ENCODE results near the gene HPSE2.
"Not testable (repeated sequence)": the region's sequence is repeated elsewhere in the genome, so short reads cannot be mapped to it uniquely, and the experiment has no call there.

The HPSE2 gene

GRCh38 chr10:98919899-98920298 lies 315.8 kb downstream of the HPSE2 start:
- no peak for DNase-seq (ENCODE audit: low read depth in 2 of 2)

DNA sequence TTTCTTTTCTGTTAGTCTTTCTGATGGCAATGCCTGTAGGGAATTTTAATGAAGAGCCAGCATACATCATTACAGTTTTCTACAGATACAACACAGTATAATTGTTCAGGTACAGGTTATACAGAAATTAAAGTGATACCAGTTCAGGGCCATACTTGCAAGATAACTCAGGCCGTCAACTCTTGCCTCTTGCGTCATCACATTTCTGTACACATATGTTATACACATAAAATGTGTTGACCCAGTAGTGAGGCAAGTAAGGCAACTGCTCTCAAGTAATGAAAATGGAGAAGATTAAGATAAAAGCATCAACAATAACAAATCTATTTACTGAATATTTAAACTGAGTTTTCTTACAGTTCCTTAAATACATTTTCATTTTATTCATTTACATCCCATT lies 317.8 kb downstream of the HPSE2 start:
- DNase-seq (ENCODE audit: low read depth in 2 of 2), result no peak

- DNase-seq (ENCODE audit: low read depth in 2 of 2), result no peak
Measured at GRCh38 chr10:98916526-98917125, 319.0 kb downstream of the HPSE2 start.

DNA sequence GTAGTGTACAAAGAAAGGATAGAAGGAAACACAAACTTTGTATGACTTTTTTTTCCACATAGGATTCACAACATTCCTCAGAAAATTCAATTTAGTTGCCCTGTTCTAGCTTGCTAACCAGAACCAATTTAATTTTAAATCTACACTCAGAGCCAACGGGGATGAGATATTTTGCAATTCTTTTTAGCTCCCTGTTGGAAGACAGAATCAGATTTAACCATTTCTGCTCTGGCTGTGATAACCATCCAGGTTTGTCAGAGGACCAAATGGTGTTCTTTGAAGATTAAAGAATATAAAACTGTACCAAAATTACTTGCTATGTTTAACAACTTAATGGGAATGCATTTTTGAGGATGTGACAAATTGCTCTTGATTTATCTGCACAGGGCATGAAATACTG lies 319.7 kb downstream of the HPSE2 start:
- no peak for DNase-seq (ENCODE audit: low read depth in 2 of 2)

DNA sequence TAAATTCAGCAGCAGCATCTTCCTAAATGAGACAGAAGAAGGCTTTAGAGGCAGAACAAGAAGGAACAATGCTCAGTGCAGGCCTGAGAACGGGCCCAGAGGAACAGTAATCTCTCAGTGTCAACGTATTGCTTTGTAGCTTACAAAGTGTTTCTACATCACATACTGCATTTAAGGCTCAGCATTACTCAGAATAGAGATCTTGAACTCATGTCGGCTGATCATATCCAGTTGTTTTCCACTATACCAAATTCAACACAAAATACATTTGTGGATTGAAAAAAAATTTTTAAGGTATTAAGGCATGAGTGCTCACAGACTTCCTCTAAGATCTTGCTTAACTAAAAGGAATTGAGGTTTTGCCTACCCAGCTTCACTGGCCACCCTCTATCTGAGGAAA lies 325.1 kb downstream of the HPSE2 start:
- DNase-seq (ENCODE audit: low read depth in 2 of 2), result no peak

GRCh38 chr10:98910048-98910447 lies 325.6 kb downstream of the HPSE2 start:
- DNase-seq (ENCODE audit: low read depth in 2 of 2), result no peak

GRCh38 chr10:98908868-98909267 lies 326.8 kb downstream of the HPSE2 start:
- no peak for DNase-seq (ENCODE audit: low read depth in 2 of 2)

DNA sequence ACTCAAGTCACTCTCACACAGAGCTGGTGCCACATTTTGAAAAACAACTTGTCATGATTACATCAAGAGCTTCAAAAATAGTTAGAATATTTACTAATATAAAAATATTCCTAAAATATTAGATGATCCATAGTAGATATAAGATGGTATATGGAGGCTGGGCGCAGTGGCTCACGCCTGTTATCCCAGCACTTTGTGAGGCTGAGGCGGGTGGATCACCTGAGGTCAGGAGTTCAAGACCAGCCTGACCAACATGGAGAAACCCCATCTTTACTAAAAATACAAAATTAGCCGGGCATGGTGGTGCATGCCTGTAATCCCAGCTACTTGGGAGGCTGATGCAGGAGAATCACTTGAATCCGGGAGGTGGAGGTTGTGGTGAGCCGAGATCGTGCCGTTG lies 327.4 kb downstream of the HPSE2 start:
- DNase-seq (ENCODE audit: low read depth in 2 of 2), result not testable (repeated sequence)

GRCh38 chr10:98901441-98902110 lies 334.1 kb downstream of the HPSE2 start:
- DNase-seq (ENCODE audit: low read depth in 2 of 2), result no peak

- DNase-seq (ENCODE audit: low read depth in 2 of 2), result no peak
Measured at GRCh38 chr10:98899018-98899417, 336.6 kb downstream of the HPSE2 start.

DNA sequence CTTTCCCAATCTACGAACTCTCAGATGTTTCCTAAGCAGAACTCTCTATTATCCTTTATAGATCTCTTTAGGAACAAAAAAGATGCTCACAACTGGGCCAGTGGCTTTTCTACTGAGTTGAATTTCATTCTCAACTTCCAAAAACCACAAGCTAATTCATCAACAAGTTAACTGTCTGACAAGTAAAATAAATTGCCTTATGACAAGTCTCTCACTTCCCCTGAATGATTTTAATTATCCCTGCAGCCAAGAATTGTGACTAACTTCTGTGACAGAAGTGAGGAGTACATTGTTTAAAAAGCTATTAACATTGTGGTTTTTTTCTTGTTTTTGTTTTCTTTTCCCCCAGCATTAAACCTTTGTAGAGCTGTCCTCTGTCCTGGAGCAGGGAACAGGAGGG lies 343.1 kb downstream of the HPSE2 start:
- no peak for DNase-seq (ENCODE audit: low read depth in 2 of 2)

DNA sequence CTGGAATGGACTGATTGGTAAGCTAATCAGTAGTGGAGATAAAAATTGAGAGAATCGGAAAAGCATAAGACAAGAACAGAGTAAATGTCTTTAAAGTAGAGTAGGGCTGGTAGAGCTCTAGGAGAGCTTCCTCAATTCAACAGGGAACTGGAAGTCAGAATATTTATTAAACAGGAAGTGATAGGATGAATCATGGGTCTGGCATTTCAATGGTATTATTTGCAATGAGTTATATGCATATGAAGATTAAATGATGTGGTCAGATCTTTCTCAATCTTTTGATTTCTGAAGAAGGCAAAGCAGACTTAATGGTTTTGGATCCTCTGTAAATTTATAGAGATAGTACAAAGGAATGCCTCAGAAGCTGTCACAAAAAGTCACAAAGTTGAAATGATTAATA lies 349.0 kb downstream of the HPSE2 start:
- no peak for DNase-seq (ENCODE audit: low read depth in 2 of 2)

DNA sequence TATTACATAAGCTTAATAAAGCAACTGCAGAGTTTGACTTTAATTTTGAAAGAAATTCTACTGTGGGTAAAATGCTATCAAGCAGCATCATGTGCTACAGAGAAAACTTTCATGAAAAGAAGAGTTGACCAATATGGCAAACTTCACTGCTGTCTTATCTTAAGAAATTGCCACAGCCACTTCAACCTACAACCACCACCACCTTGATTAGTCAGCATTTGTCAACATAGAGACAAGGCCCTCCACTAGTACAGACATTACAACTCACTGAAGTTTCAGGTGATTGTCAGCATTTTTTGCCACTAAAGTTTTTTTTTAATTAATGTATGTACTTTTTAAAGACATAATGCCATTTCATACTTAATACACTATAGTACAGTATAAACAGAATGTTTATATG lies 350.3 kb downstream of the HPSE2 start:
- DNase-seq (ENCODE audit: low read depth in 2 of 2), result no peak

- DNase-seq (ENCODE audit: low read depth in 2 of 2), result no peak
Measured at GRCh38 chr10:98881789-98882188, 353.9 kb downstream of the HPSE2 start.

DNA sequence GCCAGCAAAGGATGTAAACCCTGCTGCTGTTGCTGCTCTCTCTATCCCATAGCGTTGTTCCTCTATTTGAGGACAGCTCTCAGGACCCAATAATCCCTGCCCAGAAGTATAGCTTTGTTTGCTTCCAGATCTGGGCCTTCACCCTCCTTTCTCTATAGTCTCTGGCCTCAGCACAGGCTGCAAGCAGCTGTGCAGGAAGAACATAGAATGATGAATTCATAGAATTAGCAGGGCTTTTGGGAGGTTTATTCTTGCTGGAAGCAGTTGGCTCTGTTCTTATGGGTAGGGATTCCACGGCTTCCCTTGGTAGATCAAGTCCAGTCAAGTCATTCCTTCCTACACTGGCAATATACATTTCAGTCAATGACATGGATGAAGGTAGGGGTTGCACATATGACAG lies 354.7 kb downstream of the HPSE2 start:
- DNase-seq (ENCODE audit: low read depth in 2 of 2), result no peak

- DNase-seq (ENCODE audit: low read depth in 2 of 2), result no peak
Measured at GRCh38 chr10:98878921-98879320, 356.7 kb downstream of the HPSE2 start.

GRCh38 chr10:98878418-98878817 lies 357.2 kb downstream of the HPSE2 start:
- no peak for DNase-seq (ENCODE audit: low read depth in 2 of 2)

- no peak for DNase-seq (ENCODE audit: low read depth in 2 of 2)
Measured at GRCh38 chr10:98861962-98862361, 373.7 kb downstream of the HPSE2 start.

DNA sequence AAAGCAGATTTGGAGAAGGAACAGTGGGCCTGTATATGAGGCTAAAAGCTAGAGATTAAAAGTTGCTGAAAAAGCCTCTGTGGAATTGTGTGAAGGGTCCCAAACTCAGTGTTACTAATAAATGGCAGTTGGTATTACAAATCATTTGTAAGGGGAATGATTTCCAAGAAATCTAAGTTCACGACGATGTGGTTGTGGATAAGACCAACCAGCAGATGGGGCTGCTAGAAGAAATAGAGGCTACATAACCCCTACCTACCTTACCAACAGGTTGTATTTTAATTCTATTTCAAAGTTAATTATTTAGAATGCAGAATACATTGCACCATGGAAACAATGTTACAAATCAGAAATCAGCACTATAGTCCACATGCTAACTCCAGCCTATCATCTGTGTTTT lies 377.1 kb downstream of the HPSE2 start:
- no peak for DNase-seq (ENCODE audit: low read depth in 2 of 2)

DNA sequence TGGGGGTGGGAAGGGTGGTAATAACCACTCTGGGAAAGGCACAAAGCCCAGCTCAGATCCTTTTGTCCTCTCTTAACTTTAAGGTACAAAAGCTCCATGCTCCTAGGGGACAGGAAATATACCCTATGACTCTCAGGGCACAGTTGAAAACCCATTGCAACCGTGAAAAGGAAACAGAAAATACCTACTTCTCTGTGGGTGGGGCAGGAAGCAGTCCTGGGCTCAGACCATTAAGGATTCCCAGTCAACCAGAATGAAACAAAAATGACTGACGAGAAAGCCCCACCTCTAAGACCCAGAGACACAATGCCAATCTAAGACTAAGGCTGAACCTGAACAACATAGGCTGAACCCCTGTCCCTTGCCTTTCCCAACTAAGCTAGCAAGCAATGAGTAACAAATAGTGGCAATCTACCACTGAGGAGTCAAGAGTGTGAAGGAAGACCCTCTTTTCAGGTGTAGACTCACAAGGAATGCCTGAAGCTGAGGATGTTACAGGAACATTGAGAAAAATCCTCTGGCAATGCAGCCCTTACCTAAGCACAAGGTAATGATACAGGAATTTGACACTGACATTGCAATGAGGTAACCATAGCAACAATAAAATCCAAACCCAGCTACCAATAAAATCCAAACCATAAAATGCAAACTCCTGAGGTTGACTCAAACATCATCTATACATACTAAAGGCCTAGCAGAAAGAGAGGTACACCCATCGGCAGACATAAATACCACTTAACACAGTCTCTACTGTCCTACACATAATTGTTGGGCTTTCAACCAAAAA lies 380.1 kb downstream of the HPSE2 start:
- DNase-seq (ENCODE audit: low read depth in 2 of 2), result no peak

GRCh38 chr10:98852686-98853085 lies 383.0 kb downstream of the HPSE2 start:
- no peak for DNase-seq (ENCODE audit: low read depth in 2 of 2)

DNA sequence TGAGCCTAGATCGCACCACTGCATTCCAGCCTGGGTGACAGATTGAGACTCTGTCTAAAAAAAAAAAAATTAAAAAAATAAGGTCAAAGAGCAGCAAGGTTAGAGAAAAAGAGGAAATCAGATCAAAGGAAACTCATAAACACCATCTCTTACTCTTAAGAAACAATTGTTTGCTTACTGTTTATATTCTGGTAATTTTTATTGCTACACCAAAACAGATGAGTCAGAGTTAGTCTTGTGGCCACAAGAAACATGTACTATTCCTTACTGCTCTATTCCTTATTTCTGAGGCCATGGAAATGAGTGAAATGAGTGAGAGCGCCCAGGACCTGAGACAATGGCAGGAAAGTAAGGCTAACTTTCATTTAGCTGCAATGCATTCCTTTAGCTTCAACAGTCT lies 387.3 kb downstream of the HPSE2 start:
- DNase-seq (ENCODE audit: low read depth in 2 of 2), result no peak

DNA sequence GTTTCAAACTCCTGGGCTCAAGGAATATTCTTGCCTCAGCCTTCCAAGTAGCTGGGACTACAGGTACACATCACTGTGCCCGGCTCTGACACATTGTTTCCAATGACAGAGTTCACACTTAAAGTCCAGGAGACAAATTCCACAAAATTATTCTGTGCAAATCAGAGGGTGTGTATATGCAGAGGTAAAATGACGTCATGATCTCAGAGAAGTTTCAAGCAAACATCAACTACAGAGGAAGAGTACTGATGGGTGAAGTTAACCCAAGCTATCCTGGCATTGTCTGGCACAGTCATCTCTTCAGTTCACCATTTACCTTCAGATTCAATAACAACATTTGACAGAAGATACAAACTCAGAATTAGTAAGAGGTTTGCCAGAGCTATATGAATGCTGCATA lies 388.9 kb downstream of the HPSE2 start:
- DNase-seq (ENCODE audit: low read depth in 2 of 2), result no peak
